Vagina (tissue), 2 donors: ENCODE measurements around the gene CISD3.

ENCODE experiments used
- CTCF ChIP-seq, 3 experiments: fragments of 450-650 bp in 2 of 3; fragments of 200-600 bp in 1 of 3; sonication (generic) in 1 of 3; IDR thresholded peaks; one replicate each; pipeline ENCODE4 v1.5.1; 2017 to 2019; ENCODE audit warnings: antibody characterized with exemption in 3 of 3, mild to moderate bottlenecking in 2 of 3, moderate library complexity in 2 of 3
- POLR2A ChIP-seq, 2 donors: fragments of 450-650 bp; IDR thresholded peaks; one replicate each; pipeline ENCODE4 v1.6.1; 2017; ENCODE audit warnings: antibody characterized with exemption in 2 of 2, mild to moderate bottlenecking in 2 of 2, moderate library complexity in 2 of 2
- POLR2AphosphoS5 ChIP-seq, 2 donors: sonication (generic); formaldehyde crosslinking; IDR thresholded peaks; one replicate each; pipeline ENCODE4 v1.9.0; 2017; ENCODE audit warnings: antibody characterized with exemption in 2 of 2, mild to moderate bottlenecking in 2 of 2, low read depth in 1 of 2; ENCODE audit not compliant: insufficient read depth in 1 of 2

GRCh38 chr17:38773258-38773657 lies 43.1 kb downstream of the CISD3 start:
- TF ChIP-seq POLR2A (IDR thresholded peaks at IDR 0.05) (no peak), CTCF (IDR thresholded peaks at IDR 0.05) (no peak), POLR2AphosphoS5 (IDR thresholded peaks at IDR 0.05; ENCODE audit: insufficient read depth in 1 of 2, low read depth in 1 of 2) (no peak)
